Adipocyte (in vitro differentiated cells): ENCODE data around the gene RAB10.

ENCODE experiments used
- DNase-seq: peaks from one replicate; pipeline ENCODE4 v3.0.0-alpha.2; 2015; ENCODE audit warnings: low read depth
- H3K27me3 ChIP-seq: replicated peaks from 2 replicates; pipeline ENCODE4 v1.7.0; 2013; ENCODE audit warnings: mild to moderate bottlenecking, low read length, moderate library complexity; ENCODE audit not compliant: control insufficient read depth, insufficient read depth
- H3K36me3 ChIP-seq: 2 replicates; pipeline ENCODE4 v1.7.0; 2013; ENCODE audit warnings: low read length, mild to moderate bottlenecking, moderate library complexity; ENCODE audit not compliant: control insufficient read depth, insufficient read depth, severe bottlenecking
- H3K4me1 ChIP-seq: 2 replicates; pipeline ENCODE4 v1.7.0; 2013; ENCODE audit warnings: mild to moderate bottlenecking, low read length, moderate library complexity; ENCODE audit not compliant: control insufficient read depth, insufficient read depth
- H3K4me3 ChIP-seq: 2 replicates; pipeline ENCODE4 v1.7.0; 2013; ENCODE audit warnings: mild to moderate bottlenecking, low read length, moderate library complexity
- H3K9ac ChIP-seq: 2 replicates; pipeline ENCODE4 v1.7.0; 2013; ENCODE audit warnings: mild to moderate bottlenecking, low read length, moderate library complexity
- H3K9me3 ChIP-seq: 2 replicates; pipeline ENCODE4 v1.7.0; 2013; ENCODE audit warnings: mild to moderate bottlenecking, low read length, moderate library complexity; ENCODE audit not compliant: control insufficient read depth

Gene RAB10

GRCh38 chr2:26185304-26185928 lies 151.5 kb downstream of the RAB10 start:
- H3K9me3 ChIP-seq: no peaks in the 10 kb centered on the region
- no peak for DNase-seq
- H3K4me1 ChIP-seq: peaks cover 15% of the 10 kb centered on the region
- no peaks in the 10 kb centered on the region for H3K27me3 ChIP-seq
- peak overlapping the region; percentile 84 for H3K9ac ChIP-seq
- H3K4me3 ChIP-seq: peak overlapping the region; percentile 86
- peaks cover 7% of the 10 kb centered on the region for H3K36me3 ChIP-seq

- Histone ChIP-seq H3K27me3 (no peaks in the 10 kb centered on the region), H3K4me1 (peaks cover 15% of the 10 kb centered on the region), H3K9me3 (no peaks in the 10 kb centered on the region), H3K9ac (peak overlapping the region; percentile 84), H3K36me3 (peaks cover 15% of the 10 kb centered on the region), H3K4me3 (peak overlapping the region; percentile 86)
- no peak for DNase-seq
Observed at GRCh38 chr2:26185954-26186770, 152.3 kb downstream of the RAB10 start.
